ENCODE results near the gene SUSD4. TPM values are rescaled to one million over a fixed set of nuclear protein-coding genes. Genes with fewer than 3 reads are reported as not detected.
"Not testable (repeated sequence)": the region's sequence is repeated elsewhere in the genome, so short reads cannot be mapped to it uniquely, and the experiment has no call there.

Gene SUSD4
- total RNA-seq, 6 donors from 2014 or later: 0.55 to 3.8 (median 2.9) TPM; not detected in 1

DNA sequence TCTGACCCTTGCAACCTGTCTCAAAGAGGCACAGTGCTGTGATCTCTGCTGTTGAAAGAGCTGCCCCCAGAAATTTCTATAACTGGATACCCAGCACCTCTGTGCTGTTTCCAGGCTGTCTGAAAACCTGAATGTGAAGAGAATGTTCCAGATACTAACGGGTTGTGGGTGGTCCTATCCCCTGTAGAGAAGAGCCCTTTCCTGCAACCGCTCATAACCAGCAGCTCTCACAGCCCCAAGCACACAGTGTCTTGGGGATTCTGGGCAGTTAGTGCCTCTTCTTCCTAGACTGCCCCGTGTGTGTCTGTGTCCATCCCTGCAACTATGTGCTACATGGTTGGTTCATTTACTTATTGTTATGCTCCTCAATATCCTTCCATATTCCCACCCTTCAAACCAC lies 104.5 kb downstream of the SUSD4 start:
- Histone ChIP-seq H3K36me3 (no peaks in the 10 kb centered on the region), H3K27ac (no peak overlapping the region), H3K4me1 (no peaks in the 10 kb centered on the region), H3K4me3 (no peak overlapping the region), H3K27me3 (no peaks in the 10 kb centered on the region), H3K9me3 (no peaks in the 10 kb centered on the region)
- TF ChIP-seq POLR2A (IDR thresholded peaks at IDR 0.05): no peak
- no peak for TF ChIP-seq EP300 (IDR thresholded peaks at IDR 0.05)
- TF ChIP-seq, protein P1, sequence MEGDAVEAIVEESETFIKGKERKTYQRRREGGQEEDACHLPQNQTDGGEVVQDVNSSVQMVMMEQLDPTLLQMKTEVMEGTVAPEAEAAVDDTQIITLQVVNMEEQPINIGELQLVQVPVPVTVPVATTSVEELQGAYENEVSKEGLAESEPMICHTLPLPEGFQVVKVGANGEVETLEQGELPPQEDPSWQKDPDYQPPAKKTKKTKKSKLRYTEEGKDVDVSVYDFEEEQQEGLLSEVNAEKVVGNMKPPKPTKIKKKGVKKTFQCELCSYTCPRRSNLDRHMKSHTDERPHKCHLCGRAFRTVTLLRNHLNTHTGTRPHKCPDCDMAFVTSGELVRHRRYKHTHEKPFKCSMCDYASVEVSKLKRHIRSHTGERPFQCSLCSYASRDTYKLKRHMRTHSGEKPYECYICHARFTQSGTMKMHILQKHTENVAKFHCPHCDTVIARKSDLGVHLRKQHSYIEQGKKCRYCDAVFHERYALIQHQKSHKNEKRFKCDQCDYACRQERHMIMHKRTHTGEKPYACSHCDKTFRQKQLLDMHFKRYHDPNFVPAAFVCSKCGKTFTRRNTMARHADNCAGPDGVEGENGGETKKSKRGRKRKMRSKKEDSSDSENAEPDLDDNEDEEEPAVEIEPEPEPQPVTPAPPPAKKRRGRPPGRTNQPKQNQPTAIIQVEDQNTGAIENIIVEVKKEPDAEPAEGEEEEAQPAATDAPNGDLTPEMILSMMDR (IDR thresholded peaks at IDR 0.05): no peak
- no peak for DNase-seq
- ATAC-seq (ENCODE audit: low FRiP score in 2 of 2): no peak
- WGBS, 2 donors: 76 to 95% methylated on average over 3 of the region's 3 CpGs

DNA sequence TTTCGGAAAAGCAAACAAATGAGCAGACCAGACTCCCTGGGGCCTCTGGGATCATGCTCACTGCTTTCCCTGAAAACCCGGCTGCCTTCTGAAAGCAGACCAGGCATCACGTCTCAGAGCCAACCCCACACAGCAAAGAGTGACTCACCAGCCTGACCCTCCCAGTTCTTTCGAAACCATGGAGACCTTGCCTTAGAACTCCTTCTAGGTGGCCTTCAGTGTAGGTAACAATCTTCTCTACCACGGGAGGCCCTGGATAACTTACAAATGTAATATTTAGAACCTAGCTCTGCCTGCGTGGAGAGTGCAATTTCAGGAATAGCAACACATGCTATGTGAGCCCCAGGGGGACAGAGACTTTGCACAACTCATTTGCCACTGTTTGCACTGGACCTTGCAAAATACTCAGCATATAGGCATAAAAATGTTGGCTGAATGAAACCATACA lies 105.2 kb downstream of the SUSD4 start:
- Histone ChIP-seq H3K27me3 (no peaks in the 10 kb centered on the region), H3K4me1 (no peaks in the 10 kb centered on the region), H3K9me3 (no peaks in the 10 kb centered on the region), H3K36me3 (no peaks in the 10 kb centered on the region), H3K4me3 (no peak overlapping the region), H3K27ac (no peak overlapping the region)
- DNase-seq (no peak), ATAC-seq (ENCODE audit: low FRiP score in 2 of 2) (peak in 1 of 2 donors; percentile 74)
- 66 to 74% methylated on average over 5 of the region's 6 CpGs for whole genome bisulfite sequencing, 2 donors
- TF ChIP-seq EP300 (IDR thresholded peaks at IDR 0.05): no peak
- no peak for TF ChIP-seq POLR2A (IDR thresholded peaks at IDR 0.05)
- TF ChIP-seq POLR2AphosphoS5 (IDR thresholded peaks at IDR 0.05): no peak
- TF ChIP-seq, protein P1 (IDR thresholded peaks at IDR 0.05): no peak

DNA sequence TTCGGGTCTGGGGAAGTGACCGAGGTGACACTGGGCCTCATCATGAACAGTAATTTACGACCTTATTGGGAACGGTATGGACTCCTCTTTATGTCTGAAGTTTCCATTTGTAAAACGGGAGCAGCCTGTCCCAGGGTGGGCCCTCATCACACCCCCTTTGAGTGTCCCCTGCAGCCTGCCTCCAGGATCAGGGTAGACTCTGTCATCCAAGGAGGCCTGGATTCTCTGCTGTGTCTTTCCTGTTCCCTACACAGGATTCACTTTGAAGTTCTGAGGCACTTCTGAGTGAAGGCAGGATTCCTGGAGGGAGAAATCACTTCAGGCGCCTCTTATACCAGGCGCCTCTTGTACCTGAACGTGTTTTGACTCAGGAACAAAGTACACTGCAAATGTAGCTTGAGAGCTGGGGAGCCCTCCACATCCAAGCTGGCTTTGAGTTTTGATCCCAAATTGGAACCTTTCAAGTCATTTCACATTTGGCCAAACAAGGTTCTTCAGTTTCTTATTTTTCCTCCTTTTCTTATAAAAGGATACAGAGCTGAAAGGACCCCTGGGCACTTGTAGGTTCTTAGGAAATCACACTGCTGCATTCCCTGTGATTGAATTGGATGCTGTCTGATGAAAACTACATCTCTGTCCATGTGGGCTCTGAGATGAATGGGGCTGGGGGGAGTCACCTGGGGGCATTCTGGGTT lies 106.0 kb downstream of the SUSD4 start:
- H3K4me1 ChIP-seq: no peaks in the 10 kb centered on the region
- no peak overlapping the region for H3K27ac ChIP-seq
- no peak for ATAC-seq (ENCODE audit: low FRiP score in 2 of 2)
- no peaks in the 10 kb centered on the region for H3K9me3 ChIP-seq
- H3K36me3 ChIP-seq: no peaks in the 10 kb centered on the region
- H3K4me3 ChIP-seq: no peak overlapping the region
- H3K27me3 ChIP-seq: no peaks in the 10 kb centered on the region
- TF ChIP-seq POLR2A (IDR thresholded peaks at IDR 0.05) (no peak), POLR2AphosphoS5 (IDR thresholded peaks at IDR 0.05) (no peak), EP300 (IDR thresholded peaks at IDR 0.05) (no peak)
- TF ChIP-seq, protein P1 (IDR thresholded peaks at IDR 0.05): no peak
- no peak for DNase-seq
- 87 to 88% methylated on average over 8 of the region's 8 CpGs for WGBS, 2 donors

DNA sequence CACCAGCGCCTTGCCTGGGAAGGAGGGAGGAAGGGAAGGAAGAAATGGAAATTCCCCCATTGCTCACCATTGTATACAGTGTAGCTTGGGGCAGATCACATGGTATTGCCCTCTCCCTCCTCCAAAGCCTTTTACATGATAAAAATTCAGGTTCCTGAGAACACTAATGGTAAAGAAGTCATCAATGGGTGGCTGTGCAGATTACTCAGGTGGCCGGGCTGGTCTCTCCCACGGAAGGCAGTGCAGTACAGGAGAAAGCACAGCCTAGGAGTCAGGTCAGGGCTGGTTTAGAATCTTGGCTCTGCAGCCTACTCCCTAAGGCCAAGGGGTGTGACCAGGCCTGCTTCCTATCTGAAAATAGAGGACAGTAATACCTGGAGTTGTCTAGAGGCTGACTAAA lies 107.9 kb downstream of the SUSD4 start:
- Histone ChIP-seq H3K4me3 (no peak overlapping the region), H3K9me3 (no peaks in the 10 kb centered on the region), H3K4me1 (no peaks in the 10 kb centered on the region), H3K27me3 (no peaks in the 10 kb centered on the region), H3K36me3 (no peaks in the 10 kb centered on the region), H3K27ac (no peak overlapping the region)
- no peak for ATAC-seq (ENCODE audit: low FRiP score in 2 of 2)
- WGBS, 2 donors: 83 to 97% methylated on average over 3 of the region's 3 CpGs
- no peak for TF ChIP-seq POLR2A (IDR thresholded peaks at IDR 0.05)
- TF ChIP-seq POLR2AphosphoS5 (IDR thresholded peaks at IDR 0.05): no peak
- no peak for TF ChIP-seq EP300 (IDR thresholded peaks at IDR 0.05)
- TF ChIP-seq, protein P1 (IDR thresholded peaks at IDR 0.05): no peak
- no peak for DNase-seq

DNA sequence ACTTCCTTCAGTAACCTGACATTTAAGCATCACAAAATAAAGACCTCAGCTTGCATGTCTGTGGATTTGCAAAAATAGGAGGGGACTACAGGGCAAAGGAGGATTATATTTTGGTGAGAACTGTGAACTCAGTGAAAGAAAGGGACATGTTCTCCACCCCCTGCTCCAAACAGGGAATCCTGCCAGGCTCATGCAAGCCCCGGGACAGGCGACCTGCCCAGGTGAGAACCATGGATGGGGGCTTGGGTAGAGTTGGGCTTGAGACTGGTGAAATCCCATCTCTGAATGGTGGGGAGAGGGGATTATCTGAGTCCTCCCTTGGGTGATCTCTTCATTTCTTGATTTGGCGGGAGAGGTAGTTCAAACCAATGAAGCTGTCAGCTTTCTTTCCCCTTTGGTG lies 110.1 kb downstream of the SUSD4 start:
- ATAC-seq (ENCODE audit: low FRiP score in 2 of 2): no peak
- Histone ChIP-seq H3K4me1 (no peaks in the 10 kb centered on the region), H3K9me3 (no peaks in the 10 kb centered on the region), H3K27me3 (no peaks in the 10 kb centered on the region), H3K4me3 (no peak overlapping the region), H3K27ac (no peak overlapping the region), H3K36me3 (no peaks in the 10 kb centered on the region)
- WGBS, 2 donors: 69 to 97% methylated on average over 3 of the region's 3 CpGs
- TF ChIP-seq POLR2AphosphoS5 (IDR thresholded peaks at IDR 0.05) (no peak), POLR2A (IDR thresholded peaks at IDR 0.05) (no peak), EP300 (IDR thresholded peaks at IDR 0.05) (no peak)
- TF ChIP-seq, protein P1 (IDR thresholded peaks at IDR 0.05): no peak
- DNase-seq: peak in 1 of 2 donors; percentile 16

DNA sequence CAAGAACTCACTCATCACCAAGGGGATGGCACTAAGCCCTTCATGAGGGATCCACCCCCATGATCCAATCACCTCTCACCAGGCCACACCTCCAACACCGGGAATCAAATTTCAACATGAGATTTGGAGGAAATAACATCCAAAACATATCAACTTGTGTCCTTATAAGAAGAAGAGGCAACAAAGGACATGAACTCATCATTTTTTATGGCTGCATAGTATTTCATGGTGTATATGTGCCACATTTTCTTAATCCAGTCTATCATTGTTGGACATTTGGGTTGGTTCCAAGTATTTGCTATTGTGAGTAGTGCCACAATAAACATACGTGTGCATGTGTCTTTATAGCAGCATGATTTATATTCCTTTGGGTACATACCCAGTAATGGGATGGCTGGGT lies 112.6 kb downstream of the SUSD4 start:
- H3K27me3 ChIP-seq; ATAC-seq (ENCODE audit: low FRiP score in 2 of 2); H3K4me3 ChIP-seq; H3K27ac ChIP-seq; H3K36me3 ChIP-seq; H3K4me1 ChIP-seq; H3K9me3 ChIP-seq; DNase-seq: not testable (repeated sequence)
- 71 to 90% methylated on average over 2 of the region's 2 CpGs for WGBS, 2 donors

Data from upper lobe of left lung (tissue), 6 donors.